OCI-LY3 (cell line): ENCODE measurements around the gene VRK1.

Experiments
- H2AFZ ChIP-seq: fragments of 200-600, 300-600 bp; shearing (Covaris generic); 2 replicates; pipeline ENCODE4 v1.6.0; 2014; ENCODE audit warnings: antibody characterized with exemption, low read depth, low read length
- H3K27ac ChIP-seq: fragments of 200-600, 300-600 bp; sonication (generic); 2 replicates; pipeline ENCODE4 v1.5.1; 2014; ENCODE audit warnings: mild to moderate bottlenecking, low read length, moderate library complexity, mixed read lengths
- H3K27me3 ChIP-seq: fragments of 200-600, 300-600 bp; sonication (generic); 2 replicates; pipeline ENCODE4 v1.6.1; 2014; ENCODE audit warnings: low read depth, low read length, mixed read lengths
- H3K36me3 ChIP-seq: fragments of 200-600, 300-600 bp; sonication (generic); replicated peaks from 2 replicates; pipeline ENCODE3; 2014; ENCODE audit warnings: low read depth, low read length, mixed read lengths
- H3K4me1 ChIP-seq: fragments of 300-600, 200-600 bp; sonication (generic); 2 replicates; pipeline ENCODE4 v1.6.1; 2014; ENCODE audit warnings: low read length, mixed read lengths
- H3K4me2 ChIP-seq: fragments of 200-600, 300-600 bp; sonication (generic); 2 replicates; pipeline ENCODE4 v1.6.1; 2014; ENCODE audit warnings: low read length, mixed read lengths
- H3K4me3 ChIP-seq: fragments of 300-600, 200-600 bp; sonication (generic); 2 replicates; pipeline ENCODE4 v1.5.1; 2014; ENCODE audit warnings: antibody characterized with exemption, mild to moderate bottlenecking, low read length, moderate library complexity
- H3K79me2 ChIP-seq: fragments of 300-600, 200-600 bp; shearing (Covaris generic); 2 replicates; pipeline ENCODE4 v1.6.1; 2014; ENCODE audit warnings: mild to moderate bottlenecking, low read length, mixed read lengths
- H3K9ac ChIP-seq: fragments of 300-600, 200-600 bp; shearing (Covaris generic); 2 replicates; pipeline ENCODE4 v1.6.0; 2014; ENCODE audit warnings: mild to moderate bottlenecking, low read length, moderate library complexity
- H3K9me3 ChIP-seq: fragments of 200-600, 300-600 bp; shearing (Covaris generic); 2 replicates; pipeline ENCODE4 v1.6.1; 2014; ENCODE audit warnings: low read length, mixed read lengths; ENCODE audit not compliant: insufficient read depth
- H4K20me1 ChIP-seq: fragments of 200-600, 300-600 bp; sonication (generic); 2 replicates; pipeline ENCODE4 v1.6.1; 2016; ENCODE audit warnings: low read length, mixed read lengths; ENCODE audit not compliant: insufficient read depth
- CTCF ChIP-seq: fragments of 200-600, 300-600 bp; sonication (generic); IDR thresholded peaks from 2 replicates; pipeline ENCODE4 v1.5.1; 2014; ENCODE audit warnings: antibody characterized with exemption, low read length, low read depth
- EZH2phosphoT487 ChIP-seq: fragments of 200-600 bp; shearing (Covaris generic); IDR thresholded peaks from 2 replicates; pipeline ENCODE4 v1.6.1; 2018; ENCODE audit warnings: antibody characterized with exemption, mixed run types, low read depth

VRK1 gene

DNA sequence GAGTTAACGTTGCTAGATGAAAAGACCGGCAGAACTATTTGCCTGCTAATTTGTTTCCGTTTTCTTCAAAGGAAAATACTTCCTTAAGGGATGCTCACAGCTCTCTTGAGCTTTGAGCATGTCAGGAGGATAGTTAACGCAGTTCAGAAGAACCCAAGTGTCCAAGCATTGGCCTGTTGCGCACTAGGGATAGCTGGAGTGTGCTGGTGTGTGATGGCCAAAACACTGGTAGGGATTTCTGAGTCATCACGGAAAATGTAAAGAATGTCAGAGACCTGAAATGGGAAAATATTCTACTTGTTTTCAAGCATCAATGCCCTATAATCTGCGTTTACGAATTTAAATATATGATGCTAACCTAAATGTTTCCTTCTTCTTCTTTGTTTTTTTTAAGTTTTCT is 97.8 kb downstream of the VRK1 start:
- H3K27me3 ChIP-seq: no peaks in the 10 kb centered on the region

GRCh38 chr14:96895658-96896271 is 98.6 kb downstream of the VRK1 start:
- Histone ChIP-seq H3K36me3 (peaks cover 8% of the 10 kb centered on the region), H3K27me3 (no peaks in the 10 kb centered on the region), H3K4me3 (no peak overlapping the region), H2AFZ (no peak overlapping the region), H3K9ac (no peak overlapping the region), H3K9me3 (no peaks in the 10 kb centered on the region), H3K4me1 (peaks cover 2% of the 10 kb centered on the region), H3K79me2 (no peaks in the 10 kb centered on the region), H3K27ac (no peak overlapping the region), H4K20me1 (no peaks in the 10 kb centered on the region), H3K4me2 (no peak overlapping the region)
- TF ChIP-seq EZH2phosphoT487: no peak
- no peak for TF ChIP-seq CTCF

More for the DNA sequence above, 97.8 kb downstream of the VRK1 start:
- no peak overlapping the region for H2AFZ ChIP-seq
- H3K4me2 ChIP-seq: no peak overlapping the region
- H3K4me3 ChIP-seq: no peak overlapping the region
- H4K20me1 ChIP-seq: no peaks in the 10 kb centered on the region
- no peak overlapping the region for H3K9ac ChIP-seq
- no peaks in the 10 kb centered on the region for H3K4me1 ChIP-seq
- peaks cover 5% of the 10 kb centered on the region for H3K36me3 ChIP-seq
- no peaks in the 10 kb centered on the region for H3K9me3 ChIP-seq
- TF ChIP-seq CTCF (no peak), EZH2phosphoT487 (no peak)
- no peak overlapping the region for H3K27ac ChIP-seq
- H3K79me2 ChIP-seq: no peaks in the 10 kb centered on the region

DNA sequence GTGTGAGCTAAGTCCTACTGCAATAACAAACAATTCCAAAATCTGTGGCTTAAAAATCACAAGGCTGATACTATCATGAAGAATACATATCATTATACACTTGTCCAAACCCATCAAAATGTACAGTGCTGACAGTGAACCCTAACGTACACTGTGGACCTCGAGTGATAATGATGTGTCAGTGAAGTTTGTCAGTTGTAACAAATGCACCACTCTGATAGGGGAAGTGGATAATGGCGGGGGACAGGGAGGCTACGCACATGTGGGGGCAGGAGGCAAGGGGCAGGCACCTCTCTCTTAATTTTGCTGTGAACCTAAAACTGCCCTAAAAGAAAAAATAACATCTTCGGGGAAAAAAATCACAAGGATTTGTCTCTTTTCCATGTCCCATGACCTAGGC is 100.0 kb downstream of the VRK1 start:
- Histone ChIP-seq H3K9me3 (no peaks in the 10 kb centered on the region), H3K4me2 (no peak overlapping the region), H3K36me3 (peaks cover 11% of the 10 kb centered on the region), H3K79me2 (no peaks in the 10 kb centered on the region), H3K27me3 (no peaks in the 10 kb centered on the region), H3K27ac (no peak overlapping the region), H4K20me1 (no peaks in the 10 kb centered on the region), H2AFZ (no peak overlapping the region), H3K4me3 (no peak overlapping the region), H3K9ac (no peak overlapping the region), H3K4me1 (peaks cover 16% of the 10 kb centered on the region)
- TF ChIP-seq CTCF (no peak), EZH2phosphoT487 (no peak)

DNA sequence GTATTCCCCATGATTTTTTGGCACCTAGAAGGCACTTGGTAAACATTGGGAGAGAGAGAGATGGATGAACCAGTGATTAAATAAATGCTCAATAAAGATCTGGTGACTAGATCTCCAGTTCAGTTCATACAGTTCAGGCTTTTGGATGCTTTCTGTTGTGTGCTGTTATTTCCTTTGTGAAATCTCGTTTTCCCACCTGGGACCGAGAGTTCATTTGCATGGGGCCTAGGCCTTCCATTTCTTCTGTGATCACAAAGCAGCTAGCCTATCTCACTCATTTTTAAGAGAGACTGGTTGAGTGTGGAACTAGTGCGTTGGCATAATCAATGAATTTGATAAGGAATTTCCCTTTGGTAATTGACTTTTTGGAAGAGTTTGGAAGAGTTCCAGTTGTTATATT is 104.0 kb downstream of the VRK1 start:
- Histone ChIP-seq H3K4me1 (peaks cover 38% of the 10 kb centered on the region), H3K79me2 (no peaks in the 10 kb centered on the region), H3K27ac (no peak overlapping the region), H3K4me2 (peak overlapping the region; percentile 45), H3K9ac (no peak overlapping the region), H3K27me3 (no peaks in the 10 kb centered on the region), H4K20me1 (no peaks in the 10 kb centered on the region), H3K9me3 (no peaks in the 10 kb centered on the region), H3K4me3 (no peak overlapping the region), H2AFZ (no peak overlapping the region), H3K36me3 (peaks cover 22% of the 10 kb centered on the region)
- TF ChIP-seq EZH2phosphoT487 (no peak), CTCF (no peak)
